Stimulated activated CD4-positive, alpha-beta T cell treated with anti-CD3 and anti-CD28 coated beads, TNF-alpha, amount 100 ng/mL, for 48 hours (primary cell): ENCODE results near the gene LFNG.
"Not testable (repeated sequence)": the region's sequence is repeated elsewhere in the genome, so short reads cannot be mapped to it uniquely, and the experiment has no call there.

Experiments
- DNase-seq, 3 donors: peaks; one replicate each; pipeline ENCODE4 v3.0.0-alpha.2; 2020; ENCODE audit warnings: low read depth in 3 of 3

LFNG gene

DNA sequence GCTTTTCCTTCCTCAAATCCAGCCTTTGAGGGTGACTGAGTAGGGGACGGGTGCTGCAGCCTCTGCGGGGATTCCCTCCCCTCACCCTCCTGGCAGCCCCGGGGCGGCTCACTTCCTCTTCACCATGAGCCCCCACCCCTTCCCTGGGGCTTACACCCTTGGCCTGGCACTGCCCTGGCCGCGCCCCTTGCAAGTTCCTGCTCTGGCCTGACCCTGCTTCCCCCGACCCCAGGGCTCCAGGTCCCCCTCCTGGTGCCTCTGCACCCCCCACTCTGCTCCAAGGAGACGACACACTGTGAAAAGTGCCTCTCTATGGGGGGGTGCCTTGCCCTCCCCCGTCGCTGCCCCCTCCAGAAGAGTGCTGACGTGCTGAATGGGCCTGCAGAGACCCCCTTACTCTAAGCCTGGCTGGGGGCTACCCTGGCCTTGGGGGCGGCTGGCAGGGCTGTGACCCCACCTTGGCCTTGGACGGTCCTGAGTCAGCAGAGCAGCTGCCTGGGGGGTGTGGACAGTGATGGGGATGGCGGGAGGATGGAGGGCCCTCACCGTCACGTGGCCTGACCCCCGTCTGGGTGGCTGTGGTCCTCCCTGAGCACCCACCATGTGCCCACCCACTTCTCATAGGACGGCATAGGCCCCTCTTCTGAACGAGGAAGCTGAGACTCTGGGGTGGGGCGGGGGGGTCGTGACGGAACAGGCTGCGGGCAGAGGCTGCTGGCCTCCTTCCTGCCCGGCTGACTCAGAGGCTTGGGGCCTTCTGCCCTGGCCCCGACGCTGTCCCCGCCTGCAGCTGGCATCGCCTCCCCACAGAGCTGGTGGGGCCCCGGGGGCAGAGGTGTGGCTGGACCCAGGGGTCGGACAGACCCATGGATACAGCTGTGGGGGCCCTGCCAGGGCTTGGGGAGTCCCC, 9.8 kb downstream of the LFNG start:
- no peak for DNase-seq

DNA sequence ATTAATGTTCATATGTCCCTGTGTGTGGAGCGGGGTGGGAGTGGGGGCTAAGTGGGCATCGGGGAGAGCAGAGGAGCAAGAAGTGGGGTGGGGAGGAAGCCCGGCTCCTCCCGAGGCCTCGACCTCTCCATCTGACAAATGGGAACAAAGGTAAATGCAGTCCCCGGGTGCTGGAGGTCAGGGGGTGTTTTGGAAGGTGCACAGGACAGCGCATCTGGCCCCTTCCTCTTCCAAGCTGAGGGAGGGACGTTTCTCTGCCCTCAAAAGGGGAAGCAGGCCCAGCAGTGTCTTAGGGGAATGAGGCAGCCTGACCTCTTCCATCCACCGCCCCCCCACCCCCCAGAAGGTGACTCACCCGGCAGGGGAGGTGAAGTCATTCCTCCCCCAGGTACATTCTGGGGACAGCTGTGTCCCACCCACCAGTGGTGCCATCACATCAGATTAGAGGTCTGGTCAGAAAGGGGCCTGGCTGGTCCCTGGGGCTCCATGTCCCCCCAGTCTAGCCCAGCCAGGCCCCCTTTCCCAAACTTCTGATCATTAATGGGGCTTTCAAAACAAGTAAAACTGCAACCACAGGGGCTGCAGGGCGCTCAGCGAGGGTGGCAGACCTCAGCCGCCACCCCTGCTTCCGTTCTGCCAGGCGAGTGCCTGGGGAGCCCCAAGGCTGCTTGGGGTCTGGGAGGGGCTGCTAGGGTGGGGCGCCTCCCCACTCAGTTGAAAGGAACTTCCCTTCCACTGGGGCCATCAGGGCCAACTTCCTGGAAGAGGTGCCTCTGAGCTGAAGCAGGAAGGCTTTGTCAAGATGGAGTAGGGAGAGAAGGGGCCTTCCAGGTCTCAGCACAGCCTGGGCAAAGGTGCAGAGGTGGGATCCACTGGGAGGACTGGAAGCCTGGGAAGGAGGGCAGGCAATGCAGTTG, 10.8 kb downstream of the LFNG start:
- no peak for DNase-seq

- DNase-seq = not testable (repeated sequence)
Measured at GRCh38 chr7:2530994-2531795, 11.6 kb downstream of the LFNG start.

- not testable (repeated sequence) for DNase-seq
Measured at GRCh38 chr7:2531796-2532110, 12.2 kb downstream of the LFNG start.

DNA sequence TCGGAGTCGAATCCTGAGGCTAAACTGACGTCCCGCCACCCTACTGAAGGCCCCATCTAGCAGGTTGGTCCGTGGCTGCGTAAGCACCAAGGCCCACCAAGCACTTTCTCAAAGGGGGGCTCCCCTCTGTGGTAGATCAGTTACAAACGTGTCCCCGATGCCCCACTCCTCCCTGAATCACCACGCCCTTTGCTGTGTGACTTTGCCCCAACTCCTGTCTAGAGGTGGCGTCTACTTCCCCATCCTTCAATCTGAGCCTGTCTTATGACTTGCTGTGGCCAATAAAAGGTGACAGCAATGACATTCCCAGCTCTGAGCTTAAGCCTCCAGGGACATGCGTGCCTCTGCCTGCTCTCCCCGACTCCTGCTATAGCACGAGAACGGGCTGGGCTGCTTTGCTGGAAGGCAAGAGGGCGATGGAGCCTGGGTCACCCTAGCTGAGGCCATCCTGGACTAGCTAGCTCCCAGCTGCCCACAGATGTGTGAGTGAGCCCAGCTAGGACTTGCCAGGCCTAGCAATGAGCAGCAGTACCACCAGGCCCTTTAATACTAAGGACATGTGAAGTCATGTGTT, 12.7 kb downstream of the LFNG start:
- not testable (repeated sequence) for DNase-seq

DNA sequence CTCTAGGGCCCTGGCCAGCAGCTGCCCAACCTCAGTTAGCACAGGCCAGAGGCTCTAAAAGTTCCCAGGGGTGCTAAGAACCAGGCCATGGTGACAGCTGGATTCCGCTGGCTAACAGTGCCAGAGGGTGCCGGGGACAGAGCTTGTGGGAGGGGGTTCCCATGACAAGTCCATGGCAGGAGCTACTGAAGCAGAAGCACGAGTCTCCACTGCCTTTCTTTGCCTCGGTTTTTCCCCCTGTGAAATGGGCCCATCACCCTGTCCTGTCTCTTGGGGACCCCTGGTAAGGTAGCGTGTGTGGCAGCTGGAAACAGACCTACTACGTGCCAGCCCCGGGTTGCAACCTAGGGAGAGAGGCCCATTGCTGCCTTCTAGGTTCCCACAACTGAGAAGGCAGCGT, 13.2 kb downstream of the LFNG start:
- DNase-seq = not testable (repeated sequence)

- DNase-seq = not testable (repeated sequence)
Measured at GRCh38 chr7:2533566-2533965, 14.0 kb downstream of the LFNG start.

DNA sequence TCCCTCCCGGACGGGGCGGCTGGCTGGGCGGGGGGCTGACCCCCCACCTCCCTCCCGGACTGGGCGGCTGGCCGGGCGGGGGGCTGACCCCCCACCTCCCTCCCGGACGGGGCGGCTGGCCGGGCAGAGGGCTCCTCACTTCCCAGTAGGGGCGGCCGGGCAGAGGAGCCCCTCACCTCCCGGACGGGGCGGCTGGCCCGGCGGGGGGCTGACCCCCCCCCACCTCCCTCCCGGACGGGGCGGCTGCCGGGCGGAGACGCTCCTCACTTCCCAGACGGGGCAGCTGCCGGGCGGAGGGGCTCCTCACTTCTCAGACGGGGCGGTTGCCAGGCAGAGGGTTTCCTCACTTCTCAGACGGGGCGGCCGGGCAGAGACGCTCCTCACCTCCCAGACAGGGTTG, 14.6 kb downstream of the LFNG start:
- not testable (repeated sequence) for DNase-seq

DNA sequence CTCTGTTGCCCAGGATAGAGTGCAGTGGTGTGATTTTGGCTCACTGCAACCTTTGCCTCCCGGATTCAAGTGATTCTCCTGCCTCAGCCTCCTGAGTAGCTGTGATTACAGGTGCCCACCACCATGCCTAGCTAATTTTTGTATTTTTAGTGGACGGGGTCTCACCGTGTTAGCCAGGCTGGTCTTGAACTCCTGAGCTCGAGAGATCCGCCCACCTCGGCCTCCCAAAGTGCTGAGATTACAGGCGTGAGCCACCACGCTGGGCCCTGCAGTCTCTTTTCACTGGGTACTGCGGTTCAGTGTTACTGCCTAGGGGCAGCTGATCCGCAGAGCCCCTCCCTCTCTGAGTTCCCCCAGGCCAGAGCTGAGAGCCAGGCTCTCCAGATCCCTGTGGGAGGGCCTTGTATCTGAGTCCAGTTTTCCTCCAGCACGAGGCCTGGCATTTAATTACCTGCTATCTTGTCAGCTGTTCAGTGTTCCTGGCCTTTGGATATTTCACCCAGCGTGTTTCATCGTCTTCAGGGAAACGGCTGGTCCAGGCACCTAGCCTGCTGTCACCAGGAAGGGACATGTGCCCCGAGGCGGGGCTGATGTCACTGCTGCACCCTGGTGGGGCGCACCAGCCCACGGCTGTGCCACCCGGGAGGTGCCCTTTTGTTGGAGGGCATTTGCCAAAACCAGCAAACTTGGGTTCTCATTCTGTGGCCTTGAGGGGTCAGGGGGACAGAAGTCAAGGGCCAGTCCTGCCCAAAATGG, 16.5 kb downstream of the LFNG start:
- DNase-seq = not testable (repeated sequence)

DNA sequence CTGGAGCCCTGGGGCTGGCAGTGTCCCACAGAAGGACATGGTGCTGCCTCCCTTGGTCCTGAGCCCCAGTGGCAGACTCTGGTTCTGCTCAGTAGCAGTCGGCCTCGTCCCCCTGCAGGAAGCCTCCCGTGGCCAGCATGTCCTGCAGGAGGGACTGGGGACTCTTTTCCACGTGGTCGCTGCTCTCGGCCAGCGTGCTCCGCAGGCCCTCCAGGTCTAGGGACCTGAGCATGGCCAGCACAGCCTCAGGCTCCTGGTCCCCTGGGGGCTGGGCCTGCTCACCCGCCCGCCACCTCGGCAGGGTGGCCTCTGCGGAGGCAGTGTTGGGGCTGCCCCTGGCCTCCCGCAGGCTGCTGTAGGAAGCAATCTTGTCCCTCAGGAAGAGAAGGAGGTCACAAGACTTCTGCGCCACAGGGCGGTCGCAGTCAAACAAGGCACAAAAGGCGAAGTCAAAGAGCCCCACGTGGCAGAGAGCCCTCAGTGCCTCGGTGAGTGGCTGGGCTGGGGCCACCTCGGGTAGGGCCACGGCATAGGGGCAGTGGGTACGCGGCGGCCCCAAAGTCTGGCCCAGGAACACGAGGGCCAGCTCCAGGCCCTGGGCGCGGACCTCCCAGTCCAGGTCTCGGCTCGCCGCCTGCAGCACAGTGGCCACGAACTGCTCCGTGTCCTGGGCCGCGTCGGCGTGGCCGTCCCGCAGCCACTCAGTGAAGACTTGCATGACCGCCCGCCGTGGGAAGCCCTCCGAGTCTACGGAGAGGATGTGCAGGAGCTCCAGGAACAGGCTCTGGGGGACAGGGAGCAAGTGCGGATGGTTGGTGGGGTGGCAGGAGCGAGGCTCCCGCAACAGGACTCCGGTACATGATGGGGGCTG, 18.6 kb downstream of the LFNG start:
- DNase-seq = no peak

DNA sequence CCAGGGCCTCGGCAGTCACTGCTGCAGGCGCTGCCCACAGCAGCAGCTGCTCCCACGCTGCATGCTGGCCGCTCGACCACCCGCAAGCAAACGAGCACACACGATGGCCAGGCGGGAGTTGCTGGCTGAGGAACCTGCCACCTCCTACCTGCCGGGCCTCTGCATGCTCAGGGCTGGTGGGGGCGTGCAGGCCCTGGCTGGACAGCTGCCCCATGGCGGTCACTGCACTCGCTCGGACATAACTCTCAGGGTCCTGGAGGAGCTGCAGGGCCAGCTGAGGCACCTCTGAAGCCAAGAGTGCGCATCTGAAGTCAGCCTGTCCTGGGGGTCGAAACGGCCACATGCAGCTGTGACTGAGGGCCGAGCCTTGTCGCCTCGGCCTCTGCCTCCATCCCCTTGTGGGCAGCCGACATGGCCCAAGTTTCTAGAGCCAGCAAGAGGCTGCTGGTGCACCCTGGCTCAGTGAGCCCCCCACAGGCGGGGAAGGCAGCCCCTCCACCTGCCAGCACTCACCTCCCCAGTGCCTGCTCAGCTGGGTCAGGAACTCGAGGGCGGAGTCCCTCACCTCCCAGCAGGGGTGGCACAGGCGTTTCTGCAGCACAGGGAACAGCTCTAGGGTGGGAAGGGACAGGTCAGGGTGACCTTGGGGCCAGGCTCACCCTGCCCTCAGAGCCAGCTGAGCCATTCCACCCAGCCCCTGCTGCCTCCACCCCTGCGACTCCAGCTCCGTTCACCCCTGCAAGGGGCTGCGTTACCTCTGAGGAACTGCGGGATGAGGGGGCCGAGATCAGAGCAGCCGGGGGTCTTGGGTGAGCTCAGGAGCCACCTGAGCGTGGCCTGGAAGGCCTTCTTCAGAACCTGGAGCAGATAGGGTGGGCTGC, 19.7 kb downstream of the LFNG start:
- DNase-seq = no peak

DNA sequence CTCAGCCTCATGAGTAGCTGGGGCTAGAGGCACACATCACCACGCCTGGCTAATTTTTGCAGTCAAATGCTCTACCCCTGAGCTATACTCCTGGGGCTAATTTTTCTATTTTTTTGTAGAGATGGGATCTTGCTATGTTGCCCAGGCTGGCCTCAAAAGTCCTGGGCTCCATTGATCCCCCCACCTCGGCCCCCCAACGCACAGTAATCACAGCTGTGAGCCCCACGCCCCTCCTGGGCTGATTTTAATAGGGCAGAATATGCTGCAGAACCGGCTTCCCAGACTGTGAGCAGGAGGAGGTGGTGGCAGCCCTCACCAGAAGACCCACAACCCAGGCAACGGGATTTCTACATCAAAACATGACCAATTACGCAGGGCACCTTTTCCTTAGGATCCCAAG, 20.6 kb downstream of the LFNG start:
- DNase-seq = no peak

- DNase-seq = no peak
Measured at GRCh38 chr7:2540641-2541051, 21.1 kb downstream of the LFNG start.

- no peak for DNase-seq
Measured at GRCh38 chr7:2541291-2542010, 21.9 kb downstream of the LFNG start.

DNA sequence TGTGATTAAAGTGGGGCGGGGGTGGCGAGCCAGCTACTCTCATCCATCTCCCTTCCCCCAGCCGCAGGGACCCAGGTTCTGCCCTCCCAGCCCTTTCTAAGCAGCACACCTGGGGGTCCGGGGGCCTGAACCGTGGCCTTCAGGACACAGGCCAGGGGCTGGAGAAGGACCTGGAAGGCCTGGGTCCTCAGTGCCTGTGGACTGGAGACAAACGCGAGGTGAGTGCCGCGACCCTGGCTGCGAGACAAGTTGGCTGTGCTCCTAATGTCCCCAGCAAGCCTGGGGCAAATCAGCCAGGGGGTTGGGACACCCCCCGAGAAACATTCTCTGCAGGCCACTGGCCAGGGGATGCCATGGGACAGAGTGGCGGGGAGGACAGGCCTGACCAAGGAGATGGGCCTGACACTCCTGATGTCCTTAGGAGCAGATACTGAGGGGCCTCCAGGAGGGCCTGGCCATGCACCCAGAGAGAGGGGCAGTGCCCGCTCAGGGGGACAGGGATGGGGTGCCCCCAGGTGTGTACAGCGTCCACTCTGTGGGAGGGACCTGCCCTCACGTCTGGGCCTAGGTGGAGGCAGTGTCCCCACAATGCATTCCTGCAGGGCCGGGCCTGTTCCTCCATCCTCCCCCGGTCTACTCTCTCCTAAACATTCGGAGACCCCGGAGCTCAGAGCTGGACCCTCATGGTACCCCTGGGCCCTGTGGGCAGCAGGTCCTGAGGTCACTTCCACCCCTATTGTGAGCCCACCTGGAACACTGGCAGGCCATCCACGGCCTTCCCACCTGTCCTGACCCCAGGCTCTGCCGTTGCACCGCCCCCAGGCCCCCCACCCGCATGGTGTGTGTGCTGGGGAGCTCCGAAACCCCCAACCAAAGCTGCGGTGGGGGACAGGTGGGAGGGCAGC, 22.7 kb downstream of the LFNG start:
- DNase-seq = no peak

GRCh38 chr7:2542916-2543871, 23.6 kb downstream of the LFNG start:
- no peak for DNase-seq
